NCI-H2081 (cell line): Measurements from ENCODE around the gene TTC7B.

Experiments used
- DNase-seq, 2 experiments: peaks; one replicate each; lab custom pipeline; 2025; lab: John Stamatoyannopoulos, UW

Gene TTC7B

GRCh38 chr14:90488256-90488655, 328.0 kb downstream of the TTC7B start:
- no peak for DNase-seq

- DNase-seq, result no peak
These were observed 328.8 kb downstream of the TTC7B start for GRCh38 chr14:90487462-90487861.

- peak; percentile 81 to 92 for DNase-seq
These were observed 329.2 kb downstream of the TTC7B start for GRCh38 chr14:90487031-90487430.

GRCh38 chr14:90484291-90484690, 331.9 kb downstream of the TTC7B start:
- DNase-seq, result no peak

GRCh38 chr14:90483571-90483974, 332.7 kb downstream of the TTC7B start:
- peak; percentile 65 to 88 for DNase-seq

- no peak for DNase-seq
These were observed 333.1 kb downstream of the TTC7B start for GRCh38 chr14:90483117-90483516.

- DNase-seq, result no peak
These were observed 340.9 kb downstream of the TTC7B start for GRCh38 chr14:90475298-90475697.
